Astrocyte of the hippocampus (primary cell): ENCODE data around the gene PLXNB3.

Experiments
- DNase-seq: peaks from one replicate; pipeline ENCODE4 v3.0.0; 2011; ENCODE audit warnings: low read depth, low spot score

PLXNB3 gene

DNA sequence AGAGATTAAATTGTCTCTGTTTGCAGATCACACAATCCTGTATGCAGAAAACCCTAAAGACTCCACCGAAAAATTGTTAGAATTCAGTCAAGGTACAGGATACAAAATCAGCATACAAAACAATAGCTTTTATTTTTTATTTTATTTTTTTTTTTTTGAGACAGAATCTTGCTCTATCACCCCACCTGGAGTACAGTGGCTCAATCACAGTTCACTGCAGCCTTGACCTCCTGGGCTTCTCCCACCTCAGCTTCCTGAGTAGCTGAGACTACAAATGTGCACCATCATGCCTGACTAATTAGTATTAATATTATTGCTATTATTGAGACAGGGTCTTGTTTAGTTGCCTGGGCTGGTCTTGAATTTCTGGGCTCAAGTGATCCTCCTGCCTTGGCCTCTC is 8.9 kb upstream of the PLXNB3 start:
- DNase-seq, result no peak

DNA sequence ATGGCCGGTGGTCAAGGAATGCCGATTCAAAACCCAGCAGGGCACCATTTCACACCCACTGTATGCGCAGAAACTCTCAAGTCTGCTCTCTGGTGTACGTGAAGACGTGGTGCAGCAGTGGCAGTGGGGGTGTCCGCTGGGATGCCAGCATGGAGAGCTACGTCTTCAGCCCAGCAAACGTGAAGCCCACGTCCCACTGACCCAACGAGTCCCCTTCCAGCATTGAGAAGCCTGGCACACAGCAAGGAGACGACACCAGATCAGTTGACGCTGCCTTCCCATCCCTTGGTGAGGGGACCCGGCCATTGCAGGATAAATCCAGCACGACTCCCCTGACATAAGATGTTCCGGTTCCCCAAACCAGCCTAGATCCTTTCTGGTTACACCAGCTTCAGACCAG is 2.2 kb upstream of the PLXNB3 start:
- no peak for DNase-seq

DNA sequence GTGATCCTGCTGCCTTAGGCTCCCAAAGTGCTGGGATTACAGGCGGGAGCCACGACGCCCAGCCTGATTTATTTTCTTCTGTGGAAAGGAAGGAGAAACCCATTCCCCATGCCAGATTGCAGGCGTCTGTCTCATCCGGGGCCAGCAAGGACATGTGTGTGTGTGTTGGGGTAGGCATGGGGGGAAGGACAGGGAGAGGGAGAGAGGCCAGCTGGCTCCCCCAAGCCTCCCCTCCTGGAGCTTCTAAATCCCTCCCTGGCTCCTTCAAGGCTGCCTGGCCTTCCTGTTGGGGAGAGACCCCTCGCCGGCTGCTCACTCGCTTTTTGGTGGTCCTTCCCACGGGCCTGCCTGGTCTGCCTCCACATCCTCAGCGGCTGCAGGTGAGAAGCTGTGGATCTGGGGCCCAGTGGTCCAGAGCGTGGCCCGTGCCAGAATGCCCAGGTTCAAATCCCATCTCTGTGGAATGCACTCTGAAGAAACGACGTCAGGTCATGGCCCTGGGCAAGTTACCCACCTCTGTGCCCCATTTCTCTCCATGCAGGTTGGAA is 1.3 kb upstream of the PLXNB3 start:
- DNase-seq, result no peak

DNA sequence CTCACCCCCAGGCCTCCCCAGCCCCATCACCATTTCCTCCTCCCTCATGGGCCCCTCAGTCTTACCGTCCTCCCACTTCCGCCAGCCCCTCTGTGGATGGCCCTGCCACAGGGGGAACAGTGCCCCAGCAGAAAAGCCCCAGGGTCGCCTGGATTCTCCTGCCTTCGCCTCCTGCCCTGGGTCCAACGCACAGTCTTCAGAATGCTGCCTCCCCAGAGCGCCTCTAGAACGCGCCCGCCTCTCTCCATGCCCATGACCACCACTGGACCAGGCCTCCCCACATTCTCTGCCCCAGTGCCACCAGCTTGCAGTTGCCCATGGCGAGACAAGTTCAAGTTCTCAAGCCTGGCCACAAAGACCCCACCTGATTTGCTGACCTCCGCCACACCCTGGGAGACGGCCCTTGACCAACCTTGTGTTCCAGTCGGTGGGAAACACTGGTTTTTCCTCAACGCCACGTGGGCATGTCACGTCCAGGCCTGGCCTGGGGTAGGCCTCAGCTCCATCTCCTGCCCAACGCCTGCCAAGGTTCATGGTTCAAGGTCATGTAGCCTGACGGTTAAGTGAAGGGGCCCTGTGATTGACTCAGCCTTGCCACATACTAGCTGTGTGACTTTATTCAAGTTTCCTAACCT is 634 bp upstream of the PLXNB3 start:
- DNase-seq, result no peak

DNA sequence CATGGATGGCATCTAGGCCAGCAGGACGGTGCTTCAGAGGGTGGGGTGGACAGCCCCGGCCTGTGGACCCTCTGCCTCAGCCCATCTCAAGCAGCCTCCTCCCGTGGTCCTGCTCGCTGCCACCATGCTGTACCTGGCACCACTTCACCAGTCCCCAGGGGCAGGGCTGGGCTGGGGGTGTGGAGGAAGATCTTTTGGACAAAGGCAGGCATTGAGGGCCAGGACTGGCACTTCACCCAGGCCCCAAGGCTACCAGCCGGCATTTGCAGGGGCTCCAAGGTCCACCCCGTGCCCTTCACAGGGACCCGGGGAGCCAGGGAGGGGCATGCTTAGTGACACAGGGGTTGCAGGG is 713 bp downstream of the PLXNB3 start:
- DNase-seq, result no peak

DNA sequence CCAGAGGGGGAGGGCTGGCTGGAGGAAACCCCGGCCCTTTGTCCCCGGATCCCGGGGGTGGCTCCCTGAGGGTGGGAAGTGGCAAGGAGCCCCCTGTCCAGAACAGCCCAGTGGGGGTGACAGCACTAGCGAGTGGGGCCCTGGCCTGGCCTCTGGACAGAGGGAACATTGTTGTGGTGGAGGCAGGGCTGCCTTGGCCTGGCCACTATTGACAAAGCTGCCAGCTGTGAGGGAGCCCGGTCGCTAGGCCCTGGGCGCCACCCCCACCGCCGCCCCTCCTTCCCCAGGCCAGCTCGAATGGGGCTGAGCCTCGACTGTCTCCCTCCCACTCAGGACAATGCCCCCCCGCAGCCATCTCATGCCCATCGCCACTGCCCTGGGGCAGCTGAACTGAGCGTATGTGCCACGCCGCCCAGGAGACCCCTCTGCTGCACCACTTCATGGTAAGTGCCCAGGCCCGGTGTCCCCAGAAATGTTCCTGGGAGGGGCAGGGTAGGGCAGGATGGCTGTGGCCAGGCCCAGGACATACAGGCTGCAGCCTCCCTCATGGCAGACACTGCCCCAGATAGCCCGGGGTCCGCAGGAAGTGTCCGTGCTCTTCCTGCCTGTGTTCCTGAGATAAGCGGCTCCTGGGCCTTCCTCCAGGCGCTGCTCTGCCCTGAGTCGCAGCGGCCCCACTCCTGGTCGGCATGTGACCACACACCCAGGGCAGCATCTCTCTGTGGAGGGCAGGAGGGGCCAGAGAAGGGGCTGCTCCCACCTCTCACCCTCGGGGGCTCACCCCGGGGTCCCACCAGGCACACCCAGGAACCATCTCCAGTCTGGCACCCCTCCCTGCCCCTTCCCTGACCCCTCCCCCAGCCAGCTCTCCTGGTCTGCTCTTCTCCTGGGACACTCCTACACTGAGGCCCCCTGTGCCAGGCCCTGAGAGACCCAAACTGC is 1.4 kb downstream of the PLXNB3 start:
- peak; percentile 30 for DNase-seq

DNA sequence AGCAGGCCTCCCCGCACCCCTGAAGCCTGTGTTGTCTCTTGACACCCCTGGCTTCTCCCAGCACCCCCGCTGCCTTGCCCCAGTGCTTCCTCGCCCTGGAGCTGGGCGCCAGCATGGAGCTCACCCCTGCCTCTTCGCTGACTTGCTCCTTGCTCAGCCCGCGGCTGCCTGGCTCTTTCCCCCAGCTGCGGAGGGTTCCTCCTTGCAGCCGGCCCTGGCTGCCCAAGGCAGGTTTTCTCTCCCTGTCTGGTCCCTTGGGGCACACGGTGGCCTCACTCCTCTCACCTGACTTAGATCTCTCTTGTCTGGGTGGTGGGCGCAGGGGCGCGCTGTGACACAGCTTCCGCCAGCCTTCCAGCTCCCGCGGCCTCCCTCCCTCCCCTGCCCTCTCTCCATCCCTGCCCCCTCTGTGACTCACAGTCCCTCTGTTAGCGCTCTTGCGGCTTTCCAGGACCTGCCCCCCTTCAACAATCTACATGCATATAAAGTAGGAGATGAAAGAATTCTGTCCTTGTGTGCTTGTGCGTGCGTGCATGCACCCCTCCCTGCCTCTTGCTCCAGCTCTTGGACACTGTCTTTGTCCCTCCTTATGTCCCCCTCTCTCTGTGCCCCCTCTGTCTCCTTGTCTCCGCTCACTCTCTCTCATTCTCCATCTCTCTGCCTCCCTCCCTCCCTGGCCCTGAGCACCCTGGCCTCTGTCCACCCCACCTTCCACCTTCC is 2.2 kb downstream of the PLXNB3 start:
- DNase-seq, result peak; percentile 85

DNA sequence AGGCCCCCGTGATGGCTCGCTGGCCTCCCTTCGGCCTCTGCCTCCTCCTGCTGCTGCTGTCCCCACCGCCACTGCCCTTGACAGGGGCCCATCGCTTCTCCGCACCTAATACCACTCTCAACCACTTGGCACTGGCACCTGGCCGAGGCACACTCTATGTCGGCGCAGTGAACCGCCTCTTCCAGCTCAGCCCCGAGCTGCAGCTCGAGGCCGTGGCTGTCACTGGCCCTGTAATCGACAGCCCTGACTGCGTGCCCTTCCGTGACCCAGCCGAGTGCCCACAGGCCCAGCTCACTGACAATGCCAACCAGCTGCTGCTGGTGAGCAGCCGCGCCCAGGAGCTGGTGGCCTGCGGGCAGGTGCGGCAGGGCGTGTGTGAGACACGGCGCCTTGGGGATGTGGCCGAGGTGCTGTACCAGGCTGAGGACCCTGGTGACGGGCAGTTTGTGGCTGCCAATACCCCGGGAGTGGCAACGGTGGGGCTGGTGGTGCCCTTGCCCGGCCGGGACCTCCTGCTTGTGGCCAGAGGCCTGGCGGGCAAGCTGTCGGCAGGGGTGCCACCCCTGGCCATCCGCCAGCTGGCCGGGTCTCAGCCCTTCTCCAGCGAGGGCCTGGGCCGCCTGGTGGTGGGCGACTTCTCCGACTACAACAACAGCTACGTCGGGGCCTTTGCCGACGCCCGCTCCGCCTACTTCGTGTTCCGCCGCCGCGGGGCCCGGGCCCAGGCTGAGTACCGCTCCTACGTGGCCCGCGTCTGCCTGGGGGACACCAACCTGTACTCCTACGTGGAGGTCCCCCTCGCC is 3.0 kb downstream of the PLXNB3 start:
- no peak for DNase-seq

DNA sequence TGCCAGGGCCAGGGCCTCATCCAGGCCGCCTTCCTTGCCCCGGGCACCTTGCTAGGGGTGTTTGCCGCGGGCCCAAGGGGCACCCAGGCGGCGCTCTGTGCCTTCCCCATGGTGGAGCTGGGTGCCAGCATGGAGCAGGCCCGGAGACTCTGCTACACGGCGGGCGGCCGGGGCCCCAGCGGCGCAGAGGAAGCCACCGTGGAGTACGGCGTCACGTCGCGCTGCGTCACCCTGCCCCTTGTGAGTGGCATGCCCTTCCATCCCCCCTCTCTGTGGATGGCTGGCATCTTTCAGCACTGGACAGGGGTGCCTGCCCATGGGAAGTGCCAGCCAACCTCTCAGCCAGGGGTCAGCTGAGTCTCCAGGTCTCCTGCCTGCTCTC is 3.6 kb downstream of the PLXNB3 start:
- DNase-seq, result no peak

DNA sequence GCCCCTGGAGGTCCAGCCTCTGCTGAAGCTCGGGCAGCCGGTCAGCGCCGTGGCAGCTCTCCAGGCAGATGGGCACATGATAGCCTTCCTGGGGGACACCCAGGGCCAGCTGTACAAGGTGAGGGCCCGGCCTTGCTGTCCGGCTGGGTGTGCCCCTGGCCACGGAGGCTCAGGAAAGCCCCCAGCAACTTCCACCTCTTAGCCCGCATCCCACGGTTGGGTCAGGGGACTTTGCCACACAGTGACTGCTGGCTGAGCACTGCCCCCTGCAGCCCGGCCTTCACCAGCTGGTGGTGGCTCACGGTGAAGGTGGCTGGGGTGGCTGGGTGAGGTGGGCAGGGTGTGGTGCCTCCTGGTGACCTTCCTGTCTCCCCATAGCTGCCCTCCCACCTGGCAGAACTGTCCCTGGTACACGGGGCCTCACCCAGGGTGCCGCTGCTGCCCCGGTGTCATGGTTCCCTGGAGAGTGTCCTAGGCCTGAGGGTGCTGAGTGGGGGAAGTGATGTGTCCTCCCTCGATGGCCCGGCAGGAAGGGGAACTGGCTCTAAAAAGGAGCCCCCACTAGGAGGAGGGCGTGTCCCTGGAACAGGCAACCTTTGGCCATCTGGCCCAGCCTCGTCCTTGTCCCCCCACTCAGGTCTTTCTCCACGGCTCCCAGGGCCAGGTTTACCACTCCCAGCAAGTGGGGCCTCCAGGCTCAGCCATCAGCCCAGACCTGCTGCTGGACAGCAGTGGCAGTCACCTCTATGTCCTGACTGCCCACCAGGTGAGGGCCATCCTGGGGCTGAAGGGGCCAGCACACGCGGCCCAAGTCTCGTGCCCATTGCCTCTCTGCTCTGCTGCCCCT is 4.5 kb downstream of the PLXNB3 start:
- no peak for DNase-seq

DNA sequence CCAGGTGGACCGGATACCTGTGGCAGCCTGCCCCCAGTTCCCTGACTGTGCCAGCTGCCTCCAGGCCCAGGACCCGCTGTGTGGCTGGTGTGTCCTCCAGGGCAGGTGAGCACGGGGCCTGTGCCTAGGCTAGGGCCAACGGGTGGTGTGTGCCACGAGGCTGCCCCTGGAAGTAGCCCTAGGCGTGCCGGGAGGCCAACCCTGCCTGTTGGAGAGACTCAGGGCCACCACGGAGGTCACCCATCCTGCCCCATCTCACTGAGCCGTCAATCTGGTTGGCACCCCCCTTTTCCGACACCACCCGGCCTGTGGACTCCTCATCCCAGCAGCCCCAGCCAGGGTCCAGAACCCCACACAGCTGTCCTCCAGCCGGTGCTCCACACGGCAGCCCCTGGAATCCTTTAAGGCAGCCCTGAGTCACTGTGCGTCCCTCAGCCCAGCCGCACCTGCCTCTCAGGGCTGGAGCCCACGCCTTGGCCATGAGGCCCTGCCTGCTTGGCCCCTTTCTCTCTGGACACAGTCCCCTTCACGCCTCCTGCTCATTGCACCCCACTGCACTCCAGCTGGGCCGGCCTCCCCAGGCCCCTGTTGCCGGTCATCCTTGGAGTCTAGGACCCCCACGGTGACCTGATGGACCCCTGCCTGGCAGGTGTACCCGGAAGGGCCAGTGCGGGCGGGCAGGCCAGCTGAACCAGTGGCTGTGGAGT is 5.3 kb downstream of the PLXNB3 start:
- no peak for DNase-seq

DNA sequence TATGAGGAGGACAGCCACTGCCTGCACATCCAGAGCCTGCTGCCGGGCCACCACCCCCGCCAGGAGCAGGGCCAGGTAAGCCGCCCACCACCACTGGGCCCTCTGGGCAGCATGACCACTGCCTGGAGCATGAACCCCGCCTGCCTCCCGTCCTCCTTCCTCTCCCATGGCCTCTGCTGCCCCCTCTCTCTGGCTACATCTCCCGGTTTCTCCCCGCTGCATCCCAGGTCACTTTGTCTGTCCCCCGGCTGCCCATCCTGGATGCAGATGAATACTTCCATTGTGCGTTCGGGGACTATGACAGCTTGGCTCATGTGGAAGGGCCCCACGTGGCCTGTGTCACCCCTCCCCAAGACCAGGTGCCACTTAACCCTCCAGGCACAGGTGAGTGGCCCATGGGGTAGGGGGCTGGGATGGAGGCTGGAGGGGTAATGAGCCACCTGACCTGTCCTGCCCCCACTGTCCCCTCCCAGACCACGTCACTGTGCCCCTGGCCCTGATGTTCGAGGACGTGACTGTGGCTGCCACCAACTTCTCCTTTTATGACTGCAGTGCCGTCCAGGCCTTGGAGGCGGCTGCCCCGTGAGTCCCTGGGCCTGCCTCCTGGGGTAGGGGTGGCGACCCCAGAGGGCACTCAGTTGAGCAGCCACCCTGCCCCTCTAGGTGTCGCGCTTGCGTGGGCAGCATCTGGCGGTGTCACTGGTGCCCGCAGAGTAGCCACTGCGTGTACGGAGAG is 6.0 kb downstream of the PLXNB3 start:
- DNase-seq, result no peak

DNA sequence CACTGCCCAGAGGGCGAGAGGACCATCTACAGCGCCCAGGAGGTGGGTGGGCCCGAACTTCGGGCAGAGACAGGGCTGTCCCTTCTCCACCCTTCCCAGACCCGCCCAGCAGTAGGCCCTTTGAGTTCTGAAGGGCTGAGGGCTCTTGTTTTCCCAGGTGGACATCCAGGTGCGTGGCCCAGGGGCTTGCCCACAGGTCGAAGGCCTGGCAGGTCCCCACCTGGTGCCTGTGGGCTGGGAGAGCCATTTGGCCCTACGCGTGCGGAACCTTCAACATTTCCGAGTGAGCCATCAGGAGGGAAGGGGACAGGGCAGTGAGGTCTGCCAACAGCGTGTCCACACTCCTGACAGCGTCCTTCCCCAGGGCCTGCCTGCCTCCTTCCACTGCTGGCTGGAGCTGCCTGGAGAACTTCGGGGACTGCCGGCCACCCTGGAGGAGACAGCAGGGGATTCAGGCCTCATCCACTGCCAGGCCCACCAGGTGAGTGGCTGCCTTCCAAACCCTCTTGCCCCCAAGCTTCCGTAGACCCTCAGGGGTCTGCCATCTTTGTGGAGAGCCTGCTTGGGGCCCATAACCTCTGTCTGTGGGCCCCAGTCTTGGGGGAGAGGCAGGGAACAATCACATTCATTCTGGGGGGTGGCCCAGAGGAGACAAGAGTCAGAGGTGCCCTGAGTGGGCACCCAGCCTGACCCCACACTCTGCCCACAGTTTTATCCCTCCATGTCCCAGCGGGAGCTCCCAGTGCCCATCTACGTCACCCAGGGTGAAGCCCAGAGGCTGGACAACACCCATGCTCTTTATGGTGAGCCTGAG is 6.8 kb downstream of the PLXNB3 start:
- DNase-seq, result no peak

DNA sequence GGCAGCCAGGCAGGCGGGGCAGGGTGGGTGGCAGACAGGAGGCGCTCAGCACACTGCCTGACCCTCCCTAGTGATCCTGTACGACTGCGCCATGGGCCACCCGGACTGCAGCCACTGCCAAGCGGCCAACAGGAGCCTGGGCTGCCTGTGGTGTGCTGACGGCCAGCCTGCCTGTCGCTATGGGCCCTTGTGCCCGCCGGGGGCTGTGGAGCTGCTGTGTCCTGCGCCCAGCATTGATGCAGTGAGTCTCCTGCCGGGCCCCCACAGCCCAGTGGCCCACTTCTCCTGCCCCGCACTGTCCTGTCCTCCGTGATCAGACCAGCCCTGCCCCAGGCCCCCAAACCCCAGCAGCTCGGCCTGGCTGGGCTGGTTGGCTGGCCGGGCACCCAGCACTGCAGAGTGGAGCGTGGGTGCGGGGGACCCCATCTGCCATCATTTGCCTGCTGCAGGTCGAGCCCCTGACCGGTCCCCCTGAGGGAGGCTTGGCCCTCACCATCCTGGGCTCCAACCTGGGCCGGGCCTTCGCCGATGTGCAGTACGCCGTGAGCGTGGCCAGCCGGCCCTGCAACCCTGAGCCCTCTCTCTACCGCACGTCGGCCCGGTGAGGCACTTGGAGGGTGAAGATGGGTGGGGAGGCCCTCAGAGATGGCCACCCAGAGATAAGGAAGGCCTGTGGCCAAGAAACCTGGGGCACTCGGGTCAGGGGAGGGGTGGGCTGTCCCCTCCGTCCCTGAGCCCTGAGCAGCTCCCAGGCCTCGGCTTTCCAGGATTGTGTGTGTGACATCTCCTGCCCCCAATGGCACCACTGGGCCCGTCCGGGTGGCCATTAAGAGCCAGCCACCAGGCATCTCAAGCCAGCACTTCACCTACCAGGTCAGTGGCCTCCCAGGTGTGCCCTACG is 7.6 kb downstream of the PLXNB3 start:
- no peak for DNase-seq

DNA sequence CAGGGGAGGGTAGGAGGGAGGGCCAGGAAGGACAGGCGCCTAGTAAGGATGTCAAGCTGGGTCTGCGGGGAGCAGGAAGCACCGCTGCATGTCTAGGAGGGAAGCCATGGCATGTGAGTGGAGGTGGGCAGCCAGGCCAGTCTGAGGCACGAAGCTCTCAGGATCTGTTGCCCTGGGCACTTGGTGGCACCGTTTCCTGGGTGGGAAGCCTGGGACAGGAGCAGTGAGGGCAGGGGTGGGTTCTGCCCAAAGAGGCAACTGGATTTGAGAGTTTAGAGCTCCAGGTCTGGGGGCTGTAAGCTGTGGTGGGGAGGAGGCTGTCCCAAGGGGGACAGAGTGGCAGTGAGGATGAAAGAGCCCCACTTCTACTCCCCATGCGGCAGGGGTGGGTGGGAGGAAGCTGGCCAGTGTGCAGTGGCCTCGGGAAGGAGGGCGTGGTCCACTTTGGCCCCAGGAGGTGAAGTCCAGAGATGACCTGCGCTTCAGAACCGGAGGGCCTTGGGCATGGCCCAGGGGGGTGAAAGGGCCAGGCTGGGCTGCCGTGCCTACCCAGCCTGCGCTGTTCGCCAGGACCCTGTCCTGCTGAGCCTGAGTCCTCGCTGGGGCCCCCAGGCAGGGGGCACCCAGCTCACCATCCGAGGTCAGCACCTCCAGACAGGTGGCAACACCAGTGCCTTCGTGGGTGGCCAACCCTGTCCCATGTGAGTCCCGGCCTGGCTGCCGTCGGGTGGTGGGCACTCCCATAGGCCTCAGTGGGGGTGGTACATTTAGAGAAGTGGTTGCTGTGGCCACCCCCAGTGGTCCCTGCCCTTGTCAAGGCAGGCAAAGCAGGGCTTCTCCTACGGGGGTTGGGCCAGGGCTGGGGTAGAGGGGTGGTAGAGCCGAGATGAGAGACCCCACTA is 8.5 kb downstream of the PLXNB3 start:
- DNase-seq, result no peak

DNA sequence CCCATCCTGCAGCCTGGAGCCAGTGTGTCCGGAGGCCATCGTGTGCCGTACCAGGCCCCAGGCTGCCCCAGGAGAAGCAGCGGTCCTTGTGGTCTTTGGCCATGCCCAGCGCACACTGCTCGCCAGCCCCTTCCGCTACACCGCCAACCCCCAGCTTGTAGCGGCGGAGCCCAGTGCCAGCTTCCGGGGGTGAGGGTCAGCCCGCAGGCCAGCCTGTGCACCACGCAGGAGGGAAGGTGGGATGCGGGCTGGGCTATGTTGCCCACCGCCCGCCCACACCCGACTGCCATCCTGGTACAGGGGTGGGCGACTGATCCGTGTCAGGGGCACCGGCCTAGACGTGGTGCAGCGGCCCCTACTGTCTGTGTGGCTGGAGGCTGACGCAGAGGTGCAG is 9.2 kb downstream of the PLXNB3 start:
- no peak for DNase-seq
